ENCODE data around the gene DBF4. TPM values are rescaled to one million over a fixed set of nuclear protein-coding genes. Genes with fewer than 3 reads are reported as not detected.

Gene DBF4
- total RNA-seq, 4 donors from 2014 or later: 7.7 to 17.3 (median 12.7) TPM

DNA sequence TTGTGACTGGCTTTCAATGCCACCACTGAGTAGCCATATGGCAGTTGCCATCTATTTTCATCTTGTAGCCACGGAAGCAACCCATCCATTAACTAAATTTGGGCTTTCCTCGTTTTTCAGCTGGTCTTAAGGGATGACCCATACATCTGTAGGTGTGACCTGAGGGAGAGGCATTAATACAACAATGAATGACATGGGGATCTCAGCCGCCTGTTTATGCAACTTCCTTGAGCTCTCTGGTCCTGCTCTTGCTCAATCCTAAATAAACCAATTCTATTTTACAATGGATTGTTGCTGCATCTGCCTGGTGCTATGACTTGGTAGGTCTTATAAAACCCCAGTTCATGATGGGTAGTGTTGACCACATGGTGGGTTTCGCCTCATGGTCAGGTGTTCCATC, 35.8 kb downstream of the DBF4 start:
- TF ChIP-seq CTCF (IDR thresholded peaks at IDR 0.05; ENCODE audit: low read depth): no peak

GRCh38 chr7:87918740-87919139, 42.4 kb downstream of the DBF4 start:
- no peak for TF ChIP-seq CTCF (IDR thresholded peaks at IDR 0.05; ENCODE audit: low read depth)

- no peak for TF ChIP-seq CTCF (IDR thresholded peaks at IDR 0.05; ENCODE audit: low read depth)
These were observed 43.6 kb downstream of the DBF4 start for GRCh38 chr7:87919875-87920274.

- no peak for TF ChIP-seq CTCF (IDR thresholded peaks at IDR 0.05; ENCODE audit: low read depth)
These were observed 44.3 kb downstream of the DBF4 start for GRCh38 chr7:87920578-87920977.

DNA sequence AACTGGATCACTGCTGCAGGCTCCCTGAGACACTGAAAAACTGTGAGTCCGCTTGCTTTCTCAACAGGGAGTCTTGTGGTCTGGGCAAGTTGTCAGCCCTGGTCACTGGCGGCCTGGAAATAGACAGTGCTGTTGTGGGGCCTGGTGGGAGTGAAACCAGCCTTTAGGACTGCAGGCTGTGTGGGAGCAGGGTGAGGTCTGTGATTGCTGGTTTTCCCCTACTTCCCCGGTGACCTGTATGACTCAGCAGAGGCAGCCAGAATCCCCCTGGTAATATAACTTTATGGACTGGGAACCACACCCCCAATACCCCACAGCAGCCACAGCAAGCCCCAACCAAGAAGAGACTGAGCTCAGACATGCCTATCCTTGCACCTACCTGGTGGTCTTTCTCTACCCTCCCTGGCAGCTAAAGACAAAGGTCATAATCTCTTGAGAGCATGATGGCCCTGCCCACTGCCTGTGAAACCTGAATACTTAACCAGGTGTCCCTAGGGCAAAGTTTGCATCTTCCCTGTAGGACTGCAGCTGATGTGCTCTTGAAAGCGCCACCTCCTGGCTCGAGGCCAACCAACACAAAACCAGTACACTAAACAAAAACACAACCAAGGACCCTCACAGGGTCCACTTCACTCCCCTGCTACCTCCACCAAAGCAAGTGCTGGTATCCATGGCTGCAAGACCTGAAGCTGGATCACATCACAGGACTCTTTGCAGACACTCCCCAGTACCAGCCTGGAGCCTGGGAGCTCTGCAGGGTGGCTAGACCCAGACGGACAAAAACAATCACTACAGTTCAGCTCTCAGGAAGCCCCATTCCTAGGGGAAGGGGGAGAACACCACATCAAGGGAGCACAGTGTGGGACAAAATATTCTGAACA, 50.5 kb downstream of the DBF4 start:
- TF ChIP-seq CTCF (IDR thresholded peaks at IDR 0.05; ENCODE audit: low read depth): no peak

GRCh38 chr7:87933605-87933952, 57.3 kb downstream of the DBF4 start:
- TF ChIP-seq CTCF (IDR thresholded peaks at IDR 0.05; ENCODE audit: low read depth): no peak

GRCh38 chr7:87933953-87934698, 57.8 kb downstream of the DBF4 start, which contains the start of gene ADAM22:
Gene ADAM22, plus strand, starts transcription at chr7:87934251. Its CDS starts 215 bp downstream, at chr7:87934466.
- no peak for TF ChIP-seq CTCF (IDR thresholded peaks at IDR 0.05; ENCODE audit: low read depth)
